SK-N-SH (cell line): ENCODE measurements around the gene NPFFR1. TPM values are rescaled to one million over a fixed set of nuclear protein-coding genes. Genes with fewer than 3 reads are reported as not detected.

Experiments
- CTCF ChIA-PET: fragments of 300-600, 350-600 bp; formaldehyde crosslinking; extraction: SDS; loops from one replicate; lab custom pipeline; 2021; lab: Yijun Ruan, JAX
- POLR2A ChIA-PET: fragments of 350-600 bp; sonication (Branson Sonifier 250); formaldehyde crosslinking; extraction: SDS; loops from one replicate; lab custom pipeline; 2020; ENCODE audit warnings: antibody characterized with exemption, inconsistent platforms; lab: Yijun Ruan, JAX
- DNase-seq: peaks from one replicate; pipeline ENCODE4 v3.0.0; 2012
- H2AFZ ChIP-seq: fragments of 200-600 bp; sonication (generic); 2 replicates; pipeline ENCODE4 v1.8.1; 2016; ENCODE audit warnings: antibody characterized with exemption, mild to moderate bottlenecking, low read depth
- H3F3A ChIP-seq: fragments of 200-600 bp; sonication (generic); replicated peaks from 2 replicates; pipeline ENCODE3; 2016; ENCODE audit warnings: antibody characterized with exemption, mild to moderate bottlenecking; ENCODE audit not compliant: insufficient read depth
- H3K27ac ChIP-seq, 2 experiments: fragments of 200-500 bp in 1 of 2; fragments of 200-600 bp in 1 of 2; sonication (Bioruptor generic) in 1 of 2; sonication (generic), shearing (Covaris generic) in 1 of 2; 2 replicates each; pipeline versions ENCODE4 v1.5.1 to v1.6.1; 2014 to 2016; ENCODE audit warnings: low read depth in 2 of 2, inconsistent platforms in 1 of 2, low read length in 1 of 2, mild to moderate bottlenecking in 1 of 2, mixed read lengths in 1 of 2
- H3K27me3 ChIP-seq: fragments of 200-600 bp; sonication (generic), shearing (Covaris generic); 2 replicates; pipeline ENCODE4 v1.6.1; 2016; ENCODE audit warnings: mixed run types; ENCODE audit not compliant: insufficient read depth
- H3K36me3 ChIP-seq, 2 experiments: fragments of 200-500 bp in 1 of 2; fragments of 200-600 bp in 1 of 2; sonication (Bioruptor generic) in 1 of 2; sonication (generic) in 1 of 2; replicated peaks in 1 of 2; 2 replicates each; pipeline versions ENCODE3 to v1.5.1; 2014 to 2016; ENCODE audit warnings: low read length in 1 of 2, mild to moderate bottlenecking in 1 of 2; ENCODE audit not compliant: insufficient read depth in 2 of 2, control insufficient read depth in 1 of 2
- H3K4me1 ChIP-seq, 2 experiments: fragments of 200-500 bp in 1 of 2; fragments of 200-600 bp in 1 of 2; sonication (Bioruptor generic) in 1 of 2; sonication (generic), shearing (Covaris generic) in 1 of 2; 2 replicates each; pipeline versions ENCODE4 v1.5.1 to v1.6.1; 2014 to 2016; ENCODE audit warnings: low read depth in 1 of 2, low read length in 1 of 2, mixed run types in 1 of 2; ENCODE audit not compliant: insufficient read depth in 2 of 2, control insufficient read depth in 1 of 2
- H3K4me2 ChIP-seq: fragments of 200-600 bp; sonication (generic), shearing (Covaris generic); 2 replicates; pipeline ENCODE4 v1.6.1; 2017; ENCODE audit warnings: mixed run types
- H3K4me3 ChIP-seq, 2 experiments: fragments of 200-500 bp in 1 of 2; fragments of 200-600 bp in 1 of 2; sonication (Bioruptor generic) in 1 of 2; sonication (generic), shearing (Covaris generic) in 1 of 2; 2 replicates each; pipeline versions ENCODE4 v1.5.1 to v1.8.1; 2014 to 2016; ENCODE audit warnings: low read depth in 2 of 2, inconsistent platforms in 1 of 2, low read length in 1 of 2, mild to moderate bottlenecking in 1 of 2, mixed read lengths in 1 of 2, moderate library complexity in 1 of 2
- H3K79me2 ChIP-seq: fragments of 200-600 bp; sonication (generic); 2 replicates; pipeline ENCODE4 v1.8.1; 2017; ENCODE audit warnings: mild to moderate bottlenecking; ENCODE audit not compliant: insufficient read depth
- H3K9ac ChIP-seq: fragments of 200-600 bp; sonication (generic); 2 replicates; pipeline ENCODE4 v1.6.1; 2017; ENCODE audit warnings: mixed run types
- H3K9me2 ChIP-seq: fragments of 200-600 bp; sonication (generic); 2 replicates; pipeline ENCODE4 v1.6.1; 2017; ENCODE audit warnings: mixed run types
- H3K9me3 ChIP-seq: fragments of 200-600 bp; sonication (generic); 2 replicates; pipeline ENCODE4 v1.6.1; 2017; ENCODE audit warnings: mixed run types, mild to moderate bottlenecking, moderate library complexity
- H4K20me1 ChIP-seq: fragments of 200-600 bp; sonication (generic); 2 replicates; pipeline ENCODE4 v1.6.1; 2017; ENCODE audit warnings: mild to moderate bottlenecking, mixed run types; ENCODE audit not compliant: insufficient read depth
- CHD2 ChIP-seq: fragments of 150-350 bp; IDR thresholded peaks from 2 replicates; pipeline ENCODE4 v1.6.1; 2018; ENCODE audit warnings: low read length; ENCODE audit not compliant: partially characterized antibody
- CTCF ChIP-seq: fragments of 200-600 bp; sonication (generic); IDR thresholded peaks from 2 replicates; pipeline ENCODE4 v1.6.1; 2017; ENCODE audit warnings: antibody characterized with exemption, mild to moderate bottlenecking, moderate library complexity
- FOSL2 ChIP-seq: IDR thresholded peaks from 2 replicates; pipeline ENCODE4 v1.4.0; 2012; ENCODE audit warnings: low read depth, mild to moderate bottlenecking, moderate library complexity, borderline replicate concordance
- GATA2 ChIP-seq: sonication (generic); formaldehyde crosslinking; IDR thresholded peaks from 2 replicates; pipeline ENCODE4 v1.5.0; 2020; ENCODE audit warnings: mild to moderate bottlenecking, missing genetic modification reagents
- IRF3 ChIP-seq: fragments of 150-350 bp; IDR thresholded peaks from 2 replicates; pipeline ENCODE4 v1.6.1; 2016; ENCODE audit warnings: mild to moderate bottlenecking, low read depth, low read length
- JUND ChIP-seq: IDR thresholded peaks from 2 replicates; pipeline ENCODE4 v1.4.0; 2012
- MEF2A ChIP-seq: IDR thresholded peaks from 2 replicates; pipeline ENCODE4 v1.4.0; 2012; ENCODE audit warnings: low read depth, borderline replicate concordance
- MXI1 ChIP-seq: IDR thresholded peaks from 2 replicates; pipeline ENCODE4 v1.6.1; 2012; ENCODE audit warnings: mild to moderate bottlenecking, low read depth, low read length, improper control_type of control experiment
- NFIC ChIP-seq: IDR thresholded peaks from 2 replicates; pipeline ENCODE4 v1.4.0; 2012; ENCODE audit warnings: borderline replicate concordance
- RAD21 ChIP-seq: IDR thresholded peaks from 2 replicates; pipeline ENCODE4 v1.6.1; 2012; ENCODE audit warnings: mild to moderate bottlenecking, low read length
- RFX5 ChIP-seq: IDR thresholded peaks from 2 replicates; pipeline ENCODE4 v1.6.1; 2012; ENCODE audit warnings: mild to moderate bottlenecking, improper control_type of control experiment, low read length
- SMC3 ChIP-seq: IDR thresholded peaks from 2 replicates; pipeline ENCODE4 v1.6.1; 2012; ENCODE audit warnings: low read depth, low read length, improper control_type of control experiment
- WGBS: methylation state at CpG from one replicate; pipeline ENCODE4 v1.1.6; 2017; ENCODE audit warnings: low lambda C conversion rate; 5-methylcytosine and 5-hydroxymethylcytosine counted together
- polyA plus RNA-seq, 3 experiments: library from polyadenylated mRNA; depleted of rRNA; stranded (reverse); fragments of >200 nt; gene quantifications; 2 replicates each; pipeline ENCODE4 v1.2.3, GENCODE V29; 2012
- TF ChIP-seq, protein P1 (sequence below): IDR thresholded peaks from 2 replicates; pipeline ENCODE4 v1.4.0; 2012; ENCODE audit warnings: low read depth, borderline replicate concordance

NPFFR1 gene
- polyA plus RNA-seq, 1 of the 3 experiments (the other 2 are of a cell fraction) = not detected

DNA sequence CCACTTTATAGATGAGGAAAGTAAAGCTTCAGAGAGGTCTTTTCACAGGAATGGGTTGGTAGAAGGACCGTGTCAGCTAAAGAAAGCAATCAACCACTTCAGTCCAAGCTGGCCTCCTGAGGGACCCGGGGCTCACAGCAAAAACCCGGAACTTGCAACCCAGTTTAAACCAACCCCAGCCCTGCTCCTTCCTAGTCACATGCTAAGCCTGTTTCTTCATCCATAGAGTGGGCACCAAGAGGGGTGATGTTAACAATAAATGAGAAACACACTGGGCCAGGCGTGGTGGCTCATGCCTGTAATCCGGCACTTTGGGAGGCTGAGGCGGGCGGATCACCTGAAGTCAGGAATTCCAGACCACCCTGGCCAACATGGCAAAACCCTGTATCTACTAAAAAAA, 12.1 kb upstream of the NPFFR1 start:
- H2AFZ ChIP-seq = no peak overlapping the region
- no peaks in the 10 kb centered on the region for H3K9me3 ChIP-seq
- H4K20me1 ChIP-seq = no peaks in the 10 kb centered on the region
- DNase-seq = no peak
- H3K9ac ChIP-seq = no peak overlapping the region
- H3K4me2 ChIP-seq = no peak overlapping the region
- 95% methylated on average over 7 of the region's 7 CpGs for WGBS
- POLR2A ChIA-PET = no interaction called here
- H3K36me3 ChIP-seq = no peaks in the 10 kb centered on the region
- H3K27ac ChIP-seq = peak overlapping the region in 1 of 2 experiments; percentile 47; a peak in 2 of 4 replicates
- H3K9me2 ChIP-seq = no peaks in the 10 kb centered on the region
- 0 out of 2 replicates have a peak, but pooled peaks have one; percentile 8 for TF ChIP-seq MXI1
- TF ChIP-seq, protein P1, sequence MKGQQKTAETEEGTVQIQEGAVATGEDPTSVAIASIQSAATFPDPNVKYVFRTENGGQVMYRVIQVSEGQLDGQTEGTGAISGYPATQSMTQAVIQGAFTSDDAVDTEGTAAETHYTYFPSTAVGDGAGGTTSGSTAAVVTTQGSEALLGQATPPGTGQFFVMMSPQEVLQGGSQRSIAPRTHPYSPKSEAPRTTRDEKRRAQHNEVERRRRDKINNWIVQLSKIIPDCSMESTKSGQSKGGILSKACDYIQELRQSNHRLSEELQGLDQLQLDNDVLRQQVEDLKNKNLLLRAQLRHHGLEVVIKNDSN = no peak
- TF ChIP-seq, all 33 proteins: peak for 1
- Histone ChIP-seq H3F3A (peaks cover 7% of the 10 kb centered on the region), H3K79me2 (no peaks in the 10 kb centered on the region), H3K4me3 (no peak overlapping the region), H3K4me1 (peaks cover 6 to 13% of the 10 kb centered on the region in 2 experiments; a peak in 1 of 4 replicates), H3K27me3 (no peaks in the 10 kb centered on the region)
- CTCF ChIA-PET = interaction anchor here (1.3 to 2.3 kb wide), 5 partner anchors 23 to 151 kb away, joined by 3 to 8 read pairs (median 7); no protein-coding TSS in a partner anchor

DNA sequence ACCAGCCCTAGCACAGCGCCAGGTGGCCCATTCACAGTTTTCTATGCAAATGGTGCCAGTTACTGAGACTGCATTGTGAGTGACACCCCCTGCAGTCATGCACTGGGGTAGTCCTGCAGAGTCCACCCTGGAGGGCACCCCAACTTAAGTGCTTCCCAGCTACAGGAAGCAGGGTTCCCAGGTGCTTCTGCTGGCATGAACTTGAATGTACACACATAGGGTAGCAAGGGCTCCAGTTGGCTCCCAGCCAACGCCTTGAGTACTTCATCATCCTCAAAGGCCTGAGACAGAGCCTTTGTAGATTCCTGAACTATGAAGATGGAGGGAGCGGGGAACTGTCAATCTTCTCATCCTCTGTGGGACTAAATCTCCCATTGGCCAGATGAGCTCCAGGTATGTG, 11.5 kb upstream of the NPFFR1 start:
- no peak overlapping the region for H3K9ac ChIP-seq
- peaks cover 7% of the 10 kb centered on the region for H3F3A ChIP-seq
- H3K9me2 ChIP-seq = no peaks in the 10 kb centered on the region
- DNase-seq = no peak
- no peak overlapping the region for H3K27ac ChIP-seq
- ChIA-PET POLR2A (no interaction called here), CTCF (interaction anchor here (1.3 to 1.9 kb wide), 4 partner anchors 22 to 150 kb away, joined by 3 to 8 read pairs (median 5); no protein-coding TSS in a partner anchor)
- H3K4me2 ChIP-seq = no peak overlapping the region
- no peaks in the 10 kb centered on the region for H3K9me3 ChIP-seq
- H3K4me1 ChIP-seq = peaks cover 6 to 13% of the 10 kb centered on the region in 2 experiments; a peak in 1 of 4 replicates
- H4K20me1 ChIP-seq = no peaks in the 10 kb centered on the region
- H2AFZ ChIP-seq = no peak overlapping the region
- H3K4me3 ChIP-seq = no peak overlapping the region
- H3K27me3 ChIP-seq = no peaks in the 10 kb centered on the region
- 92% methylated on average over 3 of the region's 3 CpGs for WGBS
- no peaks in the 10 kb centered on the region for H3K79me2 ChIP-seq
- H3K36me3 ChIP-seq = no peaks in the 10 kb centered on the region
- TF ChIP-seq IRF3 (no peak), NFIC (peak; percentile 18; the same call in 1 of the 2 replicates)

DNA sequence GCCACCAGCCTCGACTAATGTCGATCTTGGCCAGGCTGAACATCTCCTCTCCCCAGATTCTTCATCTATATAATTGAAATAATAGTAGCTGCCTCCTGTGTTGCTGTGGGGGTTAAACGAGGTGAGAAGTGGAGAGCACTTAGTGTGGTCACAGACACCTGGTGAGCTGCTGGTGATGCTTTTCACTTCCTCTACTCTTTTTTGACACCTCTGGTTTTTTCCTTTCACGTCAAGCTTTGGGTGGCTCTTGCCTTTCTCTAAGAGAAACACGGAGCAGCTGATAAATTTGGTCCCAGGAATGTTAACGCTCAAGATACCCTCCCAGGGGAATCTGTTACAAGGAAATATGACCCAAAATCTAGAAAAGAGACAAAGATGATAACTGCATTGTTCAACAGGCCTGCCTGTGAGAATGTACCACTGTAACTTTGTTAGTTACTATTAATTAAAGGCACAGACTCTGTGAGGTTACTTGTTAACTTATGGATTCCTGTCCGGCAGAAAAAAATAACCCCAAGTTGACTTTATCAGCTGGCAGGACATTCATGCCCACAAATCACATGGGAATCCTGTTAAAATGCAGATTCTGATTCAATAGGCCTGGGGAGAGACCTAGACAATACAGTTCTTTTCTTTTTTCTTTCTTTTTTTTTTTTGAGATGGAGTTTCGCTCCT, 9.5 kb upstream of the NPFFR1 start:
- H3K9me2 ChIP-seq = no peaks in the 10 kb centered on the region
- no peaks in the 10 kb centered on the region for H3K36me3 ChIP-seq
- POLR2A ChIA-PET = no interaction called here
- no peaks in the 10 kb centered on the region for H3K9me3 ChIP-seq
- H3K4me1 ChIP-seq = peaks cover 6 to 13% of the 10 kb centered on the region in 2 experiments; a peak in 1 of 4 replicates
- no peaks in the 10 kb centered on the region for H3K27me3 ChIP-seq
- DNase-seq = no peak
- H4K20me1 ChIP-seq = no peaks in the 10 kb centered on the region
- H3K4me3 ChIP-seq = no peak overlapping the region
- no peak overlapping the region for H3K9ac ChIP-seq
- WGBS = 82% methylated on average over 8 of the region's 8 CpGs
- no peak overlapping the region for H2AFZ ChIP-seq
- H3K4me2 ChIP-seq = no peak overlapping the region
- no peaks in the 10 kb centered on the region for H3K79me2 ChIP-seq
- H3K27ac ChIP-seq = no peak overlapping the region
- CTCF ChIA-PET = interaction anchor here (1.2 to 1.7 kb wide), 3 partner anchors 39 to 72 kb away, joined by 3 to 7 read pairs (median 4); no protein-coding TSS in a partner anchor
- H3F3A ChIP-seq = peaks cover 7% of the 10 kb centered on the region
- TF ChIP-seq SMC3 = no peak
- TF ChIP-seq RAD21 = no peak
- TF ChIP-seq MEF2A = no peak
- TF ChIP-seq RFX5 = no peak
- no peak for TF ChIP-seq NFIC
- no peak for TF ChIP-seq JUND
- TF ChIP-seq, protein P1 = no peak
- TF ChIP-seq IRF3 = no peak
- no peak for TF ChIP-seq CHD2
- no peak for TF ChIP-seq GATA2
- TF ChIP-seq CTCF = no peak
- no peak for TF ChIP-seq FOSL2
